HG02943 (cell line): Measurements from ENCODE around the gene KLHL7.

Experiments
- ATAC-seq: cut with Tn5 transposase; IDR thresholded peaks from one replicate; pipeline ENCODE4 v1.9.1; 2021; ENCODE audit warnings: mild to moderate bottlenecking, low read depth, moderate library complexity; ENCODE audit not compliant: unreplicated experiment

KLHL7 gene, protein sequence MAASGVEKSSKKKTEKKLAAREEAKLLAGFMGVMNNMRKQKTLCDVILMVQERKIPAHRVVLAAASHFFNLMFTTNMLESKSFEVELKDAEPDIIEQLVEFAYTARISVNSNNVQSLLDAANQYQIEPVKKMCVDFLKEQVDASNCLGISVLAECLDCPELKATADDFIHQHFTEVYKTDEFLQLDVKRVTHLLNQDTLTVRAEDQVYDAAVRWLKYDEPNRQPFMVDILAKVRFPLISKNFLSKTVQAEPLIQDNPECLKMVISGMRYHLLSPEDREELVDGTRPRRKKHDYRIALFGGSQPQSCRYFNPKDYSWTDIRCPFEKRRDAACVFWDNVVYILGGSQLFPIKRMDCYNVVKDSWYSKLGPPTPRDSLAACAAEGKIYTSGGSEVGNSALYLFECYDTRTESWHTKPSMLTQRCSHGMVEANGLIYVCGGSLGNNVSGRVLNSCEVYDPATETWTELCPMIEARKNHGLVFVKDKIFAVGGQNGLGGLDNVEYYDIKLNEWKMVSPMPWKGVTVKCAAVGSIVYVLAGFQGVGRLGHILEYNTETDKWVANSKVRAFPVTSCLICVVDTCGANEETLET

GRCh38 chr7:23105644-23106056 lies at the start of gene KLHL7:
Gene KLHL7 (plus strand): TSS chr7:23105785. CDS start chr7:23106027, 242 bp downstream.
- peak; percentile 90 for ATAC-seq

- no peak for ATAC-seq
These were observed 47.0 kb upstream of the KLHL7 start for GRCh38 chr7:23058408-23059096.

DNA sequence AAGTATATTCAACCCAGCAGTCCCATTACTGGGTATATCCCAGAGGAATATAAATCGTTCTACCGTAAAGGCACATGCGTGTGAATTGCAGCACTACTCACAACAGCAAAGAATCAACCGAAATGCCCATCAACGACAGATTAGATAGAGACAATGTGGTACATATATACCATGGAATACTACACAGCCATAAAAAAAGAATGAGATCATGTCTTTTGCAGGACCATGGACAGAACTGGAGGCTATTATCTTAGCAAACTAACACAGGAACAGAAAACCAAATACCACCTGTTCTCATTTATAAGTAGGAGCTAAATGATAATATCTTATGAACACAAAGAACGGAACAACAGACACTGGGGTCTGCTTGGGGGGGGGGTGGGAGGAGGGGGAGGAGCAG lies 44.3 kb upstream of the KLHL7 start:
- ATAC-seq, result no peak

- no peak for ATAC-seq
These were observed 43.1 kb upstream of the KLHL7 start for GRCh38 chr7:23062452-23062851.

GRCh38 chr7:23065974-23066373 lies 39.6 kb upstream of the KLHL7 start:
- no peak for ATAC-seq

GRCh38 chr7:23067271-23067670 lies 38.3 kb upstream of the KLHL7 start:
- ATAC-seq, result no peak

GRCh38 chr7:23072048-23072447 lies 33.5 kb upstream of the KLHL7 start:
- no peak for ATAC-seq

DNA sequence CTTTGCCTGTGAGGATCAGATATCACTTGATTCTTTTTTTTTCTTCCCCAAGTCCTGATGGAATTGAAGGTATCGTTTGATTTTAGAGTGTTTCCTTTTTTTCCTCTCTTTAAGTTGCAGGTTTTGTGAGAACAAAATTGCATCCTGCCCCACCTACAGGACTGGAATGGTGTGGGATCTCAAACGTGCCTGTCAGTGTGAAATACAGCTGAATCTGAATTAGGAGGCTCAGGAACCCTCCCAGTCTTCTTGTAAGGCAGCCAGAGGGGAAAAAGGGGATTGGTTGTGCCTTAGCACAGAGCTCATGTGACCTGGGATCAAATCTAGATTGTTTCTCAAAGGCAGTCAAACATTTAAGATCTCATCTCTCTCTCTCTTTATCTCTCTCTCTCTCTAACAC lies 32.7 kb upstream of the KLHL7 start:
- ATAC-seq, result no peak

DNA sequence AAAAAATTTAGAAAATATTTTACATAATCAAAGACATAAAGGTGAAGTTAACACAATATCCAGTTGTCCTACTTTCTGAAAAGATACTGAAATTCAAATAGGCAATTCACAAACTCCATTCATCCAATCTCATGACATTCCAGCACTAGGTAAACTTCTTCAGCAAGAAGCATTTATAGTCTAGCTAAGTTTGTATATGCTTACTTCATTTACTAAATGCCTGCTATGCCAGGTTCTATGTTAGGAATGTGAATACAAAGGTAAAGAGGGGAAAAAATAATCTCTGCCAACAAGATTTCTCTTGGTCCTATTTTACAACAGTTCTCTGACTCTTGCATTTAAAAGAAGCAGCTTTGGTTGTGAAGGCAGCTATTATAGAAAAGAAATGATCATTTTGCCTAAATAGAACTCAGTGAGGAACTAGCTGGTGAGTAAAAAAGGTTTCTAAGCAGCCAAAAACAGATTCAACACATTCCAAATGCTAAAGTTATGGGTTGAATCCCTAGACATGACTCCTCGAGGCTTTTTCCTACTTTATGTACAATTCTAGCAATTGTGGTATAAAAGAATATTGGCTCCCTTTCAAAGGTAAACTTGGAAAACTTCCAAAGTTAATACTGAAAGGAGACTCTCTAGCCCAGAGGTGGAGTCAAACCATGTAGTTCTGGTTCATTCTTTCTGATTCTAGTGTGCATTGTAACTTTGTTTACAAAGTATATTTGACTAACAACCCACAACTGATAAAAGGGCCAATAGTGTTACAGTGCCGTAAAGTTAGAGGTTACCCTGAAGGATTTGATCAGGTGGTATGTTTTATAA lies 30.9 kb upstream of the KLHL7 start:
- ATAC-seq, result no peak

- ATAC-seq, result no peak
These were observed 30.0 kb upstream of the KLHL7 start for GRCh38 chr7:23075571-23075970.

DNA sequence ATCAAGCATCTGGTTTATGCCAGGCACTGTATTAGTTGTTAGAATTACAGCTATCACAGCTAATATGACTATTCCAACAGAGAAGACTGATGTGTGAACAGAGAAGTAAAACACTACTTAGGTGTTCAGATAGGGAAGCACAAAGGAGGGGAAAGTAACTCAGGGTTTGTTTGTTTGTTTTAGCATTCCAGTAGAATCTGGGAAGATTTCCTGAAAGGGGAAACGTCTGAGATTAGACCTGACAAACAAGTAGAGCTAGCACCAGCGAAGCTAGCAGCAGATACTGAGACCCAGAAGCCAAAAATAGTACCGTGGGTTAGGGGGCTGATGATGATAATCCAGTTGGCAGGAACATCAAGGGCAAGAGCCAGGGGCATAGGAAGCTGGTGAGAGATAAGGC lies 28.8 kb upstream of the KLHL7 start:
- ATAC-seq, result no peak

DNA sequence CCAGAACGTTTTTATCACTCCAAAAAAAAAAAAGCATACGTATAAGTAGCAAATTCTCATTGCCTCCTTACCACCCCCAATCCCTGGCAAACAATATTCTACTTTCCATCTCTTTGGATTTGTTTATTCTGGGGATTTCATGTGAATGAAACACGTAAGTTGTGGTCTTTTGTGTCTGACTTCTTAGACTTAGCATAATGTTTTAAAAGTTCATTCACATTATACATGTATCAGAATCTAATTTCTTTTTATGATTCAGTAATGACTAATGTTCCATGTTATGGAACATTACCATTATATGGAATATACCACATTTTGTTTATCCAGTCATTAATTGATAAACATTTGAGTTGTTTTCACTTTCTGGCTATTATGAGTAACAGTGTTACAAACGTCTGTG lies 12.5 kb upstream of the KLHL7 start:
- ATAC-seq, result no peak

- no peak for ATAC-seq
These were observed 12.0 kb upstream of the KLHL7 start for GRCh38 chr7:23093546-23093945.

GRCh38 chr7:23096518-23097290 lies 8.9 kb upstream of the KLHL7 start:
- ATAC-seq, result no peak

- no peak for ATAC-seq
These were observed 7.6 kb upstream of the KLHL7 start for GRCh38 chr7:23098029-23098428.

DNA sequence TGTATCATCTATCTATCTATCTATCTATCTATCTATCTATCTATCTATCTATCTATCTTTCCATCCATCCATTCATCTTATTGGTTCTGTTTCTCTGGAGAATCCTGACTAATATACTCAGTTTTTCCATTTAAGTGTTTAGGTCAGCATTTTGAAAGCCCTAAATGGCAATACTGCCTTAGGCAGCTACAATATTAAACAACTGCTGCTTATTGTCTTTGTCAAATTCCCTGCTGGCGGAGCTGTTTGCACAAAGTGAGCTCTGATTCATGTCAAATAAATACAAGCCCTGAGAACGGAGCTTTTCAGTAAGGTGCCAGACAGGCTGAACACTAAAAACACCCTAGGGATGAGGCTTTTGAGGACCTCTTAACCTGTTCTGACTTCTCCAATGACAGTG lies 7.1 kb upstream of the KLHL7 start:
- ATAC-seq, result no peak

GRCh38 chr7:23100697-23101096 lies 4.9 kb upstream of the KLHL7 start:
- no peak for ATAC-seq

DNA sequence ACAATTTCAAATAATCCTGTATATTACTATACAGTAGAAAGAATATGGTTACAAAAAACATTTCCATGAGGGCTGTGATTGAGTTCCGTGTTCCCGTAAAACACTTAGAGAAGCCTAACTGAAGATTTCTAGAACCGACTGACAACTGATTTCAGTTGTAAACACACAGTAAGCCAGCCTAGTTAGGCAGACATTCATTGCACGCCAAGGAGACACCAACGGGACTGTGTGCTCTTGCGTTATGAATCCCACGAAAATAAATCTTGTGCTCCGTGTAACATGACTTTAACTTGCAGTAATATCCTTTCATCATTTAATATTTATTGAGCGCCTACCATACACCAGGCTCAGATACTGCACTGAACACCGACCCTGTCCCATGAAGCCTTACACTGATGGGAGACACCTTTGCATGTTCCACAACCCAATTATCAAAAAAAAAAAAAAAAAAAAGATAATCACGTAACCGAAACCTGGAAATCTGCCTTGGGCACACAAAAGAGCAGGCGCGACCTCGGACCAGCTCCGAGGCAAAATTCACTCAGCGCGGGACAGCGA lies 420 bp upstream of the KLHL7 start:
- ATAC-seq, result peak; percentile 22

- peak; percentile 36 for ATAC-seq
These were observed 655 bp downstream of the KLHL7 start for GRCh38 chr7:23106057-23106822.
